Fibroblast of lung (primary cell): ENCODE data around the gene PGF. TPM values are rescaled to one million over a fixed set of nuclear protein-coding genes. Genes with fewer than 3 reads are reported as not detected.

Experiments
- DNase-seq, 2 donors: peaks; one replicate each; pipeline versions ENCODE4 v3.0.0 to v3.0.0-alpha.2; 2010; ENCODE audit warnings: low read depth in 2 of 2
- H2AFZ ChIP-seq: 2 replicates; pipeline ENCODE4 v1.5.1; 2012; ENCODE audit warnings: low read length, control low read depth, inconsistent platforms
- H3K27ac ChIP-seq: 2 replicates; pipeline ENCODE4 v1.5.1; 2011; ENCODE audit warnings: low read length, control low read depth; ENCODE audit not compliant: insufficient read depth
- H3K27me3 ChIP-seq: 2 replicates; pipeline ENCODE4 v1.5.1; 2011; ENCODE audit warnings: mild to moderate bottlenecking, low read length; ENCODE audit not compliant: control insufficient read depth, insufficient read depth
- H3K36me3 ChIP-seq: 2 replicates; pipeline ENCODE4 v1.5.1; 2011; ENCODE audit warnings: low read length; ENCODE audit not compliant: control insufficient read depth, insufficient read depth
- H3K4me1 ChIP-seq: 2 replicates; pipeline ENCODE4 v1.5.1; 2011; ENCODE audit warnings: low read length; ENCODE audit not compliant: control insufficient read depth, insufficient read depth; ENCODE audit errors: extremely low read depth
- H3K4me2 ChIP-seq: 2 replicates; pipeline ENCODE4 v1.5.1; 2011; ENCODE audit warnings: low read length, control low read depth; ENCODE audit not compliant: insufficient read depth; ENCODE audit errors: extremely low read depth
- H3K4me3 ChIP-seq, 4 experiments: fragments of 200-600 bp in 1 of 4; sonication (generic) in 1 of 4; replicated peaks in 1 of 4; 2 replicates each; pipeline ENCODE4 v1.5.1; 2011 to 2016; ENCODE audit warnings: low read length in 4 of 4, low read depth in 3 of 4, mild to moderate bottlenecking in 3 of 4, control low read depth in 2 of 4, inconsistent platforms in 1 of 4, mixed read lengths in 1 of 4; ENCODE audit not compliant: insufficient read depth in 1 of 4; ENCODE audit errors: control extremely low read depth in 1 of 4
- H3K79me2 ChIP-seq: 2 replicates; pipeline ENCODE4 v1.5.1; 2012; ENCODE audit warnings: mild to moderate bottlenecking, low read length, inconsistent platforms; ENCODE audit not compliant: control insufficient read depth, insufficient read depth
- H3K9ac ChIP-seq: 2 replicates; pipeline ENCODE4 v1.5.1; 2011; ENCODE audit warnings: mild to moderate bottlenecking, low read length, control low read depth; ENCODE audit not compliant: insufficient read depth
- H3K9me3 ChIP-seq: 2 replicates; pipeline ENCODE4 v1.5.1; 2012; ENCODE audit warnings: low read depth, low read length; ENCODE audit not compliant: control insufficient read depth, insufficient read depth
- H4K20me1 ChIP-seq: 2 replicates; pipeline ENCODE4 v1.5.1; 2011; ENCODE audit warnings: low read length; ENCODE audit not compliant: control insufficient read depth, insufficient read depth; ENCODE audit errors: extremely low read depth
- EZH2 ChIP-seq: IDR thresholded peaks from 2 replicates; pipeline ENCODE4 v1.5.1; 2012; ENCODE audit warnings: low read length, control low read depth, mild to moderate bottlenecking; ENCODE audit errors: missing control alignments
- polyA plus RNA-seq, 2 donors: library from polyadenylated mRNA; depleted of rRNA in 1 of 2; stranded (reverse) in 1 of 2; unstranded in 1 of 2; fragments of >200 nt; gene quantifications; 2 replicates each; pipeline ENCODE4 v1.2.1, GENCODE V29; 2011 to 2012; ENCODE audit warnings: missing spikeins in 1 of 2
- total RNA-seq: library from RNA; depleted of rRNA; stranded (reverse); fragments of >200 nt; gene quantifications from 2 replicates; pipeline ENCODE4 v1.2.1, GENCODE V29; 2014
- TF ChIP-seq, protein P1 (sequence below), 2 donors: IDR thresholded peaks in 1 of 2; conservative IDR thresholded peaks in 1 of 2; 1 replicate in 1 of 2; 2 replicates in 1 of 2; pipeline ENCODE4 v1.5.1; 2011 to 2012; ENCODE audit warnings: low read length in 2 of 2, control low read depth in 1 of 2, inconsistent platforms in 1 of 2, low read depth in 1 of 2, mild to moderate bottlenecking in 1 of 2

Gene PGF
- total and polyA plus RNA-seq, 2 donors (not counting 1 experiment from before 2014, with no cell fraction given) = 1.1 to 7.6 TPM

DNA sequence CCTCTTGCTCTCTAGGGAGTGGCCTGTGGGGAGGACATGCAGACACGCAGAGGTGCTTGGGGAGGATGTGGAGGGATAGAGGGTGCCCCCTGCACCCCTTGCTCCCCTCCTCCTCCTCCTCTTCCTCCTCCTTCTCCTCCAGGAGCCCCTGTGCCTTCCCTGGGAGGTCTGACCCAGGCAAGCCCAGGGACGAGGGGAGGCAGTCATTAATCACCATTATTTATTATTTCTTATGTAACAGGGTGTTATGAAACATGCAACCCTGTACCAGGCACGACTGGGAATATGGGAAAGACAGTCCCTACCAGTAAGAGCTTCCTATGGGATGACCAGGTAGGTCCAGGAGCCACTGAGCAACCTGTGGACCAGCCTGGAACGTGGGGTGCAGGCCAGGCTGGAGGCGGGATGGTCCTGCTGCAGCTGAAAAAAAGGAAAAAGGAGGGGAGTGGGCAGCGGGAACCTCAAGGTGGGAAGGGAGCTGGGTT is 22.5 kb upstream of the PGF start:
- no peak overlapping the region for H3K4me3 ChIP-seq
- no peak overlapping the region for H3K4me2 ChIP-seq
- H4K20me1 ChIP-seq = no peaks in the 10 kb centered on the region
- DNase-seq = no peak
- no peaks in the 10 kb centered on the region for H3K4me1 ChIP-seq
- no peak overlapping the region for H2AFZ ChIP-seq
- H3K9me3 ChIP-seq = no peaks in the 10 kb centered on the region
- no peak overlapping the region for H3K27ac ChIP-seq
- H3K9ac ChIP-seq = no peak overlapping the region
- no peaks in the 10 kb centered on the region for H3K36me3 ChIP-seq
- no peaks in the 10 kb centered on the region for H3K27me3 ChIP-seq
- no peak for TF ChIP-seq EZH2
- TF ChIP-seq, protein P1, sequence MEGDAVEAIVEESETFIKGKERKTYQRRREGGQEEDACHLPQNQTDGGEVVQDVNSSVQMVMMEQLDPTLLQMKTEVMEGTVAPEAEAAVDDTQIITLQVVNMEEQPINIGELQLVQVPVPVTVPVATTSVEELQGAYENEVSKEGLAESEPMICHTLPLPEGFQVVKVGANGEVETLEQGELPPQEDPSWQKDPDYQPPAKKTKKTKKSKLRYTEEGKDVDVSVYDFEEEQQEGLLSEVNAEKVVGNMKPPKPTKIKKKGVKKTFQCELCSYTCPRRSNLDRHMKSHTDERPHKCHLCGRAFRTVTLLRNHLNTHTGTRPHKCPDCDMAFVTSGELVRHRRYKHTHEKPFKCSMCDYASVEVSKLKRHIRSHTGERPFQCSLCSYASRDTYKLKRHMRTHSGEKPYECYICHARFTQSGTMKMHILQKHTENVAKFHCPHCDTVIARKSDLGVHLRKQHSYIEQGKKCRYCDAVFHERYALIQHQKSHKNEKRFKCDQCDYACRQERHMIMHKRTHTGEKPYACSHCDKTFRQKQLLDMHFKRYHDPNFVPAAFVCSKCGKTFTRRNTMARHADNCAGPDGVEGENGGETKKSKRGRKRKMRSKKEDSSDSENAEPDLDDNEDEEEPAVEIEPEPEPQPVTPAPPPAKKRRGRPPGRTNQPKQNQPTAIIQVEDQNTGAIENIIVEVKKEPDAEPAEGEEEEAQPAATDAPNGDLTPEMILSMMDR (conservative IDR thresholded peaks at IDR 0.05 in 1 of 2, IDR thresholded peaks at IDR 0.05 in 1 of 2; ENCODE audit: low read depth in 1 of 2, low read length in 2 of 2) = no peak
- H3K79me2 ChIP-seq = no peaks in the 10 kb centered on the region

DNA sequence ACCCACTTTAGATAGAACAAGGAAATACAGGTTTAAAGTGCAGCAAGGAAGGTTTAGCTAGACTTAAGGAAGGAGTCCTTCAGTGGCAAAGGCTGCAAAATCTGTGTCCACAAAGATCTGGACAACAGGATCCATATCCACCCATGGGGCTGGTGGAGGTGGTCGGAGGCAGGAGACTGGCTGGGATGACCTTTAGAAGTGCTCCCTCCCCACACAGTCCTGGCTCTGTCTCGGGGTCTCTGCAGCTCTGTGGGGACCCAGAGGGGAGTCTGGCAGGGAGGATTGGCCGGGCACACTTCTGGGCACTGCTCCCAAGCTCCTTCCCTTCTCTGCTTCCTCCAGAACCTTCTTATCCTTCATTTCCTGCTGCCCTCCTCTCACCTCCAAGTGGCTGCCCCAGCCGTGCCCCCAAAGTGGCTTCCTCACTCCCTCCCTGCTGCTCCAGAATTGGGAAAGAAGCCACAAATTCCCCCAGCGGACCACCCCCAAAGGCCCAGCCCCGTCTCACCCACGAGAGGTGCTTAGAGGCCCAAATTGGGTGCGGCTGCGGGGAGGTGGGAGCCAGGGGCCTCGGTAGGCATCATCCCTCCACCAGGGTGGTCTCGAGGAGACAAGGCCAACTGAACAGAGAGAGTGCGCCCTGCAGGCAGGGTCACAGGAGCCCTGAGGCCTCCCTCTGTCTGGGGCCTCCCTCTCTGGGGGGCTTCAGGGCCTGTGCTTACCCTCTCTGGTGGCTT is 21.9 kb upstream of the PGF start:
- H3K4me1 ChIP-seq = no peaks in the 10 kb centered on the region
- H3K4me2 ChIP-seq = no peak overlapping the region
- H3K36me3 ChIP-seq = no peaks in the 10 kb centered on the region
- H4K20me1 ChIP-seq = no peaks in the 10 kb centered on the region
- no peak overlapping the region for H3K4me3 ChIP-seq
- H3K9me3 ChIP-seq = no peaks in the 10 kb centered on the region
- no peak overlapping the region for H2AFZ ChIP-seq
- no peaks in the 10 kb centered on the region for H3K79me2 ChIP-seq
- H3K27ac ChIP-seq = no peak overlapping the region
- no peaks in the 10 kb centered on the region for H3K27me3 ChIP-seq
- DNase-seq = no peak
- no peak overlapping the region for H3K9ac ChIP-seq
- TF ChIP-seq, protein P1 (conservative IDR thresholded peaks at IDR 0.05 in 1 of 2, IDR thresholded peaks at IDR 0.05 in 1 of 2; ENCODE audit: low read depth in 1 of 2, low read length in 2 of 2) = no peak
- no peak for TF ChIP-seq EZH2

GRCh38 chr14:74976264-74977113 is 21.1 kb upstream of the PGF start:
- Histone ChIP-seq H3K4me1 (no peaks in the 10 kb centered on the region), H3K27ac (no peak overlapping the region), H3K36me3 (no peaks in the 10 kb centered on the region), H3K79me2 (no peaks in the 10 kb centered on the region), H3K4me2 (no peak overlapping the region), H2AFZ (no peak overlapping the region), H3K27me3 (no peaks in the 10 kb centered on the region), H3K9me3 (no peaks in the 10 kb centered on the region), H3K4me3 (no peak overlapping the region), H4K20me1 (no peaks in the 10 kb centered on the region), H3K9ac (no peak overlapping the region)
- DNase-seq = no peak
- no peak for TF ChIP-seq EZH2
- TF ChIP-seq, protein P1 (conservative IDR thresholded peaks at IDR 0.05 in 1 of 2, IDR thresholded peaks at IDR 0.05 in 1 of 2; ENCODE audit: low read depth in 1 of 2, low read length in 2 of 2) = no peak
